T-helper 1 cell treated with Interleukin-12 subunit alpha and Interleukin-12 subunit beta and Interleukin-4 antibody, amounts not matched to agents 30 ng/mL and 1 ng/mL, for 36 hours (primary cell): ENCODE results near the gene KRT12. TPM values are rescaled to one million over a fixed set of nuclear protein-coding genes. Genes with fewer than 3 reads are reported as not detected.

Experiments
- intact Hi-C: fragments of 100-400 bp; cut with micrococcal nuclease; formaldehyde crosslinking; loops from one replicate; pipeline ENCODE4 v1.15.1; 2024
- total RNA-seq: library from RNA; stranded (reverse); gene quantifications from 2 replicates; pipeline ENCODE4 v1.2.3, GENCODE V29; 2022

Gene KRT12
- total RNA-seq, 1 donor from 2014 or later = not detected

DNA sequence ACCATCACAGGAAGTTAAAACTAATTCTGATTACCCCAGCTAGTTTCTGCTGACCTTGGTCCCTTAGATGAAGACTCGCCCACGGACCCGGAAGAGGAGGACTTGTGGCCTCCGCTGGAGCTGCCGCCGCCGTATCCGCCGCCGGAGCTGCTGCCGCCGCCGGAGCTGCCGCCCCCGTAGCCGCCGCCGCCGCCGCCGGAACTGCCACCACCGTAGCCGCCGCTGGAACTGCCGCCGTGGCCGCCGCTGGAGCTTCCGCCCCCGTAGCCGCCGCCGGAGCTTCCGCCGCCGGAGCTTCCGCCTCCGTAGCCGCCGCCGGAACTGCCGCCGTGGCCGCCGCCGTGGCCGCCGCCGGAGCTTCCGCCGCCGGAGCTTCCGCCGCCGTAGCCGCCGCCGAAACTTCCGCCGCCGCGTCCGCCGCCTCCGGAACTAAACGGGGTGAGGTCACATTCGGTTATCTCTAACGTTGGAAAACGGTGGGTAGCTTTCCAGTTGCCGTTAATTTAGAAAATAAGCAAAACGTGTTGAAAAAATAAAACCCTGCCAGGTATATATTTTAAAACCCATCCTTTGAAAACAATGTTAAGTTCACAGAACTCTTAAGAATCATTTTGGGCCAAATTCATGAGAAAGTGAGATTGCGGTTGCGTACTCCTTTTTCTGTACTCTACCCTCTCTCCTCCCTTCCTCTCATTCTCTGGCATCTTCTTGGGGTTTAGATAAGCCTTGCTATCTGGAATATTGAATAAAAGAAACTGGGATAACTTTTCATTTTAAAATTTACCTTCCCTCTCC lies 48.1 kb downstream of the KRT12 start:
- intact Hi-C loops = loop anchor here (1.0 to 5.0 kb wide), 6 partner anchors 170 to 847 kb away; no protein-coding TSS in a partner anchor

- intact Hi-C loops = loop anchor here (1.0 to 5.0 kb wide), 6 partner anchors 170 to 848 kb away; no protein-coding TSS in a partner anchor
Measured at GRCh38 chr17:40818343-40818732, 48.7 kb downstream of the KRT12 start.

- intact Hi-C loops = loop anchor here (5.0 kb wide), 2 partner anchors 195 to 525 kb away; no protein-coding TSS in a partner anchor
Measured at GRCh38 chr17:40817103-40817682, 49.8 kb downstream of the KRT12 start.

GRCh38 chr17:40816569-40816968 lies 50.5 kb downstream of the KRT12 start:
- intact Hi-C loops = loop anchor here (5.0 kb wide), 2 partner anchors 194 to 526 kb away; no protein-coding TSS in a partner anchor

DNA sequence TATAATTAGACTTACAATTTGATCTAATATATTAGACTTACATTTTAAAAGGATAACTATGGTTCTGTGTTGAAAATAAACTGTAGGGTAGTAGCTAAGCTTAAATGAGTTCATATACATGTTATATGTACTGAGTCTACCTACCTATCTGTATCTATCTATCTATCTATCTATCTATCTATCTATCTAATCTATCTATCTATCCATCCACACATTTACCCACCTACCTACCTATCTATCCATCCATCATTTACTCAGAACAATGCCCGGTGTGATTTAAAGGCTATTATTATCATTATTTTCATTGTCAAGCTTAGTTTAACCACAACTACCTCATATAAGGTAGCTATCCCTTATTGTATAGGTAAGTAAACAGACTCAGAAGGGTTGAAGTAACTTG lies 51.6 kb downstream of the KRT12 start:
- intact Hi-C loops = loop anchor here (5.0 kb wide), 2 partner anchors 193 to 527 kb away; no protein-coding TSS in a partner anchor

GRCh38 chr17:40814657-40815056 lies 52.4 kb downstream of the KRT12 start:
- intact Hi-C loops = loop anchor here (5.0 kb wide), 2 partner anchors 192 to 528 kb away; no protein-coding TSS in a partner anchor

DNA sequence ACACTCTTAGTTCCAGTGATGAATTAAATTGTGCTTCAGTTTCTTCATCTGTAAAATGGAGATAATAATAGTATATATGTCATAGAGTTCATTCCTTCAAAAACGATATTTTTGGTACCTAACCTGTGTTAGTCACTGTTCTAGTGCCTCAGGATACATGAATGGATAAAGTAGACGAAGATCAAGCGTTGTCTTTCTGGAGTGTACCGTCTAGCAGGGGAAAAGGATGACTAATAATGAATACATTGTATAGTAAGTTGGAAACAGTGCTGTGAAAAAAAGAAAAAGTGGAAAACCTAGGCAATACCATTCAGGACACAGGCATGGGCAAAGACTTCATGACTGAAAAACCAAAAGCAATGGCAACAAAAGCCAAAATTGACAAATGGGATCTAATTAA lies 53.2 kb downstream of the KRT12 start:
- intact Hi-C loops = no loop called here

DNA sequence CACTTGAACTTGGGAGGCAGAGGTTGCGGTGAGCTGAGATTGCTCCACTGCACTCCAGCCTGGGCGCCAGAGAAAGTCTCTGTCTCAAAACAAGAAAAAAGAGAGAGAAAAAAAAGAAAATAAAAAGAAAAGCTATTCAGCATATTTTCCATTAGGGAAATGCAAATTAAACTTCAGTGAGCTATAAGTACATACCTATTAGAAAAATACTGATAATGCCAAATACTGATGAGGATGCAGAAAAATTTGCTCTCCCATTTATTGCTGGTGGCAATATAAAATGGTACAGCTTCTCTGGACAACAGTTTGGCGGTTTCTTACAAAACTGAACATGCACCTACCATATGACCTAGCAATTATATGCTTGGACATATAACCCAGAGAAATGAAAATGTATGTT lies 54.4 kb downstream of the KRT12 start:
- intact Hi-C loops = no loop called here

Other genes with a start within 250 kb of the KRT12 start
- gene SMARCE1, start 219.4 kb downstream of the KRT12 start, total RNA-seq = 96.3 and 98.8 TPM in 2 replicates
- gene KRT222, start 202.0 kb downstream of the KRT12 start, total RNA-seq = not detected in 2 replicates
- not detected in 2 replicates for gene KRT24, start 163.5 kb downstream of the KRT12 start, total RNA-seq
- gene KRT25, start 111.9 kb downstream of the KRT12 start, total RNA-seq = not detected in 2 replicates
- gene KRT26, start 95.0 kb downstream of the KRT12 start, total RNA-seq = not detected in 2 replicates
- gene KRT27, start 84.7 kb downstream of the KRT12 start, total RNA-seq = not detected in 2 replicates
- not detected in 2 replicates for gene KRT28, start 67.3 kb downstream of the KRT12 start, total RNA-seq
- gene KRT10, start 44.6 kb downstream of the KRT12 start, total RNA-seq = 21.0 and 25.6 TPM in 2 replicates
- gene KRT20, start 18.0 kb upstream of the KRT12 start, total RNA-seq = not detected in 2 replicates
- not detected in 2 replicates for gene KRT23, start 70.4 kb upstream of the KRT12 start, total RNA-seq
- not detected in 2 replicates for gene KRT39, start 99.7 kb upstream of the KRT12 start, total RNA-seq
- not detected in 2 replicates for gene KRT40, start 117.1 kb upstream of the KRT12 start, total RNA-seq
- not detected in 2 replicates for gene KRTAP3-3, start 126.9 kb upstream of the KRT12 start, total RNA-seq
- not detected in 2 replicates for gene KRTAP3-2, start 132.7 kb upstream of the KRT12 start, total RNA-seq
- gene KRTAP3-1, start 141.9 kb upstream of the KRT12 start, total RNA-seq = not detected in 2 replicates
- not detected in 2 replicates for gene KRTAP1-5, start 160.0 kb upstream of the KRT12 start, total RNA-seq
- gene KRTAP1-4, start 163.0 kb upstream of the KRT12 start, total RNA-seq = not detected in 2 replicates
- not detected in 2 replicates for gene KRTAP1-3, start 167.7 kb upstream of the KRT12 start, total RNA-seq
- gene KRTAP1-1, start 174.2 kb upstream of the KRT12 start, total RNA-seq = not detected in 2 replicates
- not detected in 2 replicates for gene KRTAP2-1, start 180.1 kb upstream of the KRT12 start, total RNA-seq
- not detected in 2 replicates for gene KRTAP2-2, start 188.0 kb upstream of the KRT12 start, total RNA-seq
- gene KRTAP2-3, start 192.9 kb upstream of the KRT12 start, total RNA-seq = not detected in 2 replicates
- gene KRTAP2-4, start 198.7 kb upstream of the KRT12 start, total RNA-seq = not detected in 2 replicates
- not detected in 2 replicates for gene KRTAP4-7, start 216.9 kb upstream of the KRT12 start, total RNA-seq
- gene KRTAP4-8, start 230.9 kb upstream of the KRT12 start, total RNA-seq = not detected in 2 replicates
- gene KRTAP4-16, start 235.0 kb upstream of the KRT12 start, total RNA-seq = not detected in 2 replicates
- gene KRTAP4-9, start 238.2 kb upstream of the KRT12 start, total RNA-seq = not detected in 2 replicates